GM23248 (cell line): Measurements from ENCODE around the gene CYP2R1. TPM values are rescaled to one million over a fixed set of nuclear protein-coding genes. Genes with fewer than 3 reads are reported as not detected.

Source experiments
- DNase-seq: peaks from one replicate; pipeline ENCODE4 v3.0.0-alpha.2; 2015
- H2AFZ ChIP-seq: fragments of 200-600 bp; sonication (generic); 2 replicates; pipeline ENCODE4 v1.6.1; 2016; ENCODE audit warnings: antibody characterized with exemption
- H3F3A ChIP-seq: fragments of 200-600 bp; sonication (generic); 2 replicates; pipeline ENCODE4 v1.6.1; 2016; ENCODE audit warnings: mild to moderate bottlenecking, antibody characterized with exemption, mixed run types; ENCODE audit not compliant: insufficient read depth
- H3K27ac ChIP-seq: fragments of 200-600 bp; sonication (generic); 2 replicates; pipeline ENCODE4 v1.5.1; 2016; ENCODE audit warnings: mild to moderate bottlenecking
- H3K27me3 ChIP-seq: fragments of 200-600 bp; sonication (generic); replicated peaks from 2 replicates; pipeline ENCODE4 v1.6.1; 2016; ENCODE audit warnings: mild to moderate bottlenecking; ENCODE audit not compliant: insufficient read depth
- H3K36me3 ChIP-seq: fragments of 200-600 bp; sonication (generic); 2 replicates; pipeline ENCODE4 v1.6.1; 2016; ENCODE audit warnings: low read depth, mild to moderate bottlenecking
- H3K4me1 ChIP-seq: fragments of 200-600 bp; sonication (generic); 2 replicates; pipeline ENCODE4 v1.6.1; 2016; ENCODE audit warnings: mild to moderate bottlenecking; ENCODE audit not compliant: insufficient read depth
- H3K4me2 ChIP-seq: fragments of 200-600 bp; sonication (generic); one replicate; pipeline ENCODE4 v1.6.1; 2016; ENCODE audit warnings: mild to moderate bottlenecking; ENCODE audit not compliant: unreplicated experiment
- H3K4me3 ChIP-seq: fragments of 200-600 bp; sonication (generic); 2 replicates; pipeline ENCODE4 v1.5.1; 2016; ENCODE audit warnings: mild to moderate bottlenecking
- H3K79me2 ChIP-seq: fragments of 200-600 bp; sonication (generic); 2 replicates; pipeline ENCODE4 v1.6.1; 2016; ENCODE audit warnings: mild to moderate bottlenecking; ENCODE audit not compliant: insufficient read depth
- H3K9ac ChIP-seq: fragments of 200-600 bp; sonication (generic); 2 replicates; pipeline ENCODE4 v1.6.1; 2016; ENCODE audit warnings: mild to moderate bottlenecking
- H3K9me2 ChIP-seq: fragments of 200-600 bp; sonication (generic); 2 replicates; pipeline ENCODE4 v1.6.1; 2016; ENCODE audit warnings: mixed run types, mild to moderate bottlenecking, moderate library complexity; ENCODE audit not compliant: insufficient read depth
- H3K9me3 ChIP-seq: fragments of 200-600 bp; sonication (generic); one replicate; pipeline ENCODE4 v1.6.1; 2017; ENCODE audit warnings: low read depth
- H4K20me1 ChIP-seq: fragments of 200-600 bp; sonication (generic); 2 replicates; pipeline ENCODE4 v1.6.0; 2016; ENCODE audit not compliant: insufficient read depth
- EZH2 ChIP-seq: fragments of 200-600 bp; sonication (generic); IDR thresholded peaks from 2 replicates; pipeline ENCODE4 v1.6.1; 2018; ENCODE audit warnings: antibody characterized with exemption, mild to moderate bottlenecking; ENCODE audit not compliant: insufficient read depth, poor library complexity, severe bottlenecking
- EZH2phosphoT487 ChIP-seq: fragments of 200-600 bp; sonication (generic); IDR thresholded peaks from 2 replicates; pipeline ENCODE4 v1.6.1; 2018; ENCODE audit warnings: antibody characterized with exemption, moderate library complexity, mild to moderate bottlenecking, low read depth; ENCODE audit not compliant: insufficient read depth
- WGBS, 2 experiments: methylation state at CpG; one replicate each; pipeline ENCODE4 v1.1.6; 2015 to 2017; ENCODE audit warnings: low lambda C conversion rate in 2 of 2, low coverage in 1 of 2; ENCODE audit errors: missing lambda C conversion rate in 2 of 2; 5-methylcytosine and 5-hydroxymethylcytosine counted together
- in situ Hi-C: fragments of 300-500 bp; cut with MboI; formaldehyde crosslinking; loops from 2 replicates; pipeline ENCODE4 v1.15.0; 2020
- polyA plus RNA-seq: library from polyadenylated mRNA; unstranded; fragments of >200 nt; fragmentation: Nextera tagmentation; extraction: Ambion mirVana; gene quantifications from 2 replicates; pipeline ENCODE4 v1.2.1, GENCODE V29; 2016
- total RNA-seq: library from RNA; depleted of rRNA; stranded (reverse); fragments of >200 nt; shearing (Covaris generic); gene quantifications from 2 replicates; pipeline ENCODE4 v1.2.3, GENCODE V29; 2014

CYP2R1 gene
- total and polyA plus RNA-seq, 2 experiments from 2014 or later: 4.2 to 8.2 TPM

GRCh38 chr11:14860511-14860910, 31.5 kb downstream of the CYP2R1 start:
- Histone ChIP-seq H2AFZ (no peak overlapping the region), H3K9ac (no peak overlapping the region), H3K9me3 (no peaks in the 10 kb centered on the region), H3K27ac (no peak overlapping the region), H3K9me2 (no peaks in the 10 kb centered on the region), H3K4me2 (no peak overlapping the region), H3K27me3 (0 out of 2 replicates have a peak, but pooled peaks cover 7% of the 10 kb centered on the region), H3K79me2 (no peaks in the 10 kb centered on the region), H3K4me3 (no peak overlapping the region), H4K20me1 (no peaks in the 10 kb centered on the region), H3K36me3 (no peaks in the 10 kb centered on the region), H3F3A (no peaks in the 10 kb centered on the region), H3K4me1 (no peaks in the 10 kb centered on the region)
- in situ Hi-C loops: no loop called here
- no peak for DNase-seq
- no peak for TF ChIP-seq EZH2phosphoT487
- no peak for TF ChIP-seq EZH2
- 44 to 47% methylated on average over 2 of the region's 2 CpGs for WGBS, 2 experiments

DNA sequence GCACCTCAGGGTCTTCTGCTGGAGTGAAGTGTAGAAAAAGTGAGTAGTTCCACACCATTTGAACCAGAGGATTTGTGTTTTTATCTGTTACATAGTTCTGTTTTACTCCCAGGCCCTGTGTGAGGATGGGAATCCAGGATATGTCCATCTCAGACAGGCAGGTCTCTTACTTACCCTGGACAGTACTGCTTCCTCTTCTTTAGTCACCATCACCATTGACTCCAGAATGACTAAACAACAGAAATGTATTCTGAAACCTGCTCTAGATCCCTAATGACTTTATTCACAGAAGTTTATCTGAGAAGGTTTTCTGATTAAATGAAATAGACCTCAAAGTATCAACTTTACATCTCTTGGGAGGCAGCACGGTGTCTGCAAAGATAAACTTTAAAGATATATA, 33.6 kb downstream of the CYP2R1 start:
- Histone ChIP-seq H3K9me3 (no peaks in the 10 kb centered on the region), H3K79me2 (no peaks in the 10 kb centered on the region), H3K27ac (no peak overlapping the region), H3K27me3 (0 out of 2 replicates have a peak, but pooled peaks cover 7% of the 10 kb centered on the region), H3K4me1 (no peaks in the 10 kb centered on the region), H3K9me2 (no peaks in the 10 kb centered on the region), H3K4me2 (no peak overlapping the region), H3K4me3 (no peak overlapping the region), H3F3A (no peaks in the 10 kb centered on the region), H4K20me1 (no peaks in the 10 kb centered on the region), H2AFZ (no peak overlapping the region), H3K36me3 (no peaks in the 10 kb centered on the region), H3K9ac (no peak overlapping the region)
- 64 to 79% methylated on average over 1 of the region's 1 CpG for WGBS, 2 experiments
- TF ChIP-seq EZH2 (no peak), EZH2phosphoT487 (no peak)
- no peak for DNase-seq
- in situ Hi-C loops: no loop called here

GRCh38 chr11:14857621-14858020, 34.4 kb downstream of the CYP2R1 start:
- H2AFZ ChIP-seq: no peak overlapping the region
- 0 out of 2 replicates have a peak, but pooled peaks cover 7% of the 10 kb centered on the region for H3K27me3 ChIP-seq
- TF ChIP-seq EZH2: no peak
- TF ChIP-seq EZH2phosphoT487: no peak
- in situ Hi-C loops: no loop called here
- 31 to 50% methylated on average over 3 of the region's 3 CpGs for WGBS, 2 experiments
- H3K4me2 ChIP-seq: no peak overlapping the region
- H3F3A ChIP-seq: no peaks in the 10 kb centered on the region
- no peak for DNase-seq
- no peak overlapping the region for H3K27ac ChIP-seq
- H3K36me3 ChIP-seq: no peaks in the 10 kb centered on the region
- no peaks in the 10 kb centered on the region for H3K9me3 ChIP-seq
- no peak overlapping the region for H3K4me3 ChIP-seq
- no peaks in the 10 kb centered on the region for H4K20me1 ChIP-seq
- H3K79me2 ChIP-seq: no peaks in the 10 kb centered on the region
- no peaks in the 10 kb centered on the region for H3K9me2 ChIP-seq
- H3K9ac ChIP-seq: no peak overlapping the region
- no peaks in the 10 kb centered on the region for H3K4me1 ChIP-seq

DNA sequence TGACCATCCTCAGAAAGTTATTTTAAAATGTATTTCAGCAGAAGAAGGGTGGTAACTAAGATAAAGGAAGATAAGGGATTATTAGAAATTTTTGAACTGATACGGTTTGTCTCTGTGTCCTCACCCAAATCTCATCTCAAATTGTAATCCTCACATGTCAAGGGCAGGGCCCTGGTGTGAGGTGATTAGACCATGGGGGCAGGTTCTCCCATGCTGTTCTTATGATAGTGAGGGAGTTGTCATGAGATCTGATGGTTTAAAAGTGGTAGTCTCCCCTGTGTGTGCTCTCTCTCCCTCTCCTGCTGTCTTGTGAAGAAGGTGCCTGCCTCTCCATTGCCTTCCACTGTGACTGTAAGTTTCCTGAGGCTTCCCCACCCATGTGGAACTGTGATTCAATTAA, 36.1 kb downstream of the CYP2R1 start:
- Histone ChIP-seq H3F3A (no peaks in the 10 kb centered on the region), H3K4me2 (no peak overlapping the region), H4K20me1 (no peaks in the 10 kb centered on the region), H2AFZ (no peak overlapping the region), H3K9ac (no peak overlapping the region), H3K4me1 (no peaks in the 10 kb centered on the region), H3K9me2 (no peaks in the 10 kb centered on the region), H3K9me3 (no peaks in the 10 kb centered on the region), H3K4me3 (no peak overlapping the region), H3K27me3 (0 out of 2 replicates have a peak, but pooled peaks cover 7% of the 10 kb centered on the region), H3K27ac (no peak overlapping the region), H3K36me3 (no peaks in the 10 kb centered on the region), H3K79me2 (no peaks in the 10 kb centered on the region)
- in situ Hi-C loops: no loop called here
- TF ChIP-seq EZH2phosphoT487: no peak
- no peak for TF ChIP-seq EZH2
- 63 to 74% methylated on average over 1 of the region's 1 CpG for WGBS, 2 experiments
- no peak for DNase-seq

DNA sequence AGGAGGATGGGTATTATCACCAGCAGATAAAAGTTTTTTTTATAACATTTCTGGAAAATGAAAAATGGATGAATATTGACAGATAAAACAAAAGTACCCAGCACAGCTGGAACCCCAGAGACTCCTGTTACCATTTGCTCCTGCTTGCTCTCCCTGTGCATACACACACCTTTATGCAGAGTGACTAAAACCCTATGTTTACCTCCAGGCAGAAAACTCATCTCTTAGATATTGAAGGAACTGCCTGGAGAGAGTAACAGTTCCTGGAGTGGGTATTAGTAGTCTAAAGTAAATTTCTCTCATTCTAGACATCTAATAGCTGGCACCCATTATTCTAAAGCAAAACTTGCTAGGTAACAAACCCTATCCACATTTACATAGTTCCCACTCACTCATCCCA, 38.0 kb downstream of the CYP2R1 start:
- H3K9ac ChIP-seq: no peak overlapping the region
- no peak overlapping the region for H3K4me3 ChIP-seq
- H2AFZ ChIP-seq: no peak overlapping the region
- no peaks in the 10 kb centered on the region for H3K4me1 ChIP-seq
- no peak overlapping the region for H3K27ac ChIP-seq
- H3K9me2 ChIP-seq: no peaks in the 10 kb centered on the region
- H3K4me2 ChIP-seq: no peak overlapping the region
- no peaks in the 10 kb centered on the region for H3K36me3 ChIP-seq
- no peaks in the 10 kb centered on the region for H3K9me3 ChIP-seq
- H3K27me3 ChIP-seq: 0 out of 2 replicates have a peak, but pooled peaks cover 7% of the 10 kb centered on the region
- H3F3A ChIP-seq: no peaks in the 10 kb centered on the region
- H4K20me1 ChIP-seq: no peaks in the 10 kb centered on the region
- in situ Hi-C loops: no loop called here
- TF ChIP-seq EZH2 (no peak), EZH2phosphoT487 (no peak)
- no peak for DNase-seq
- no peaks in the 10 kb centered on the region for H3K79me2 ChIP-seq
